ENCODE measurements around the gene CCL11. TPM values are rescaled to one million over a fixed set of nuclear protein-coding genes. Genes with fewer than 3 reads are reported as not detected.

Gene CCL11
- total RNA-seq, 3 donors from 2014 or later (not counting 1 experiment from before 2014, with no cell fraction given) = not detected

DNA sequence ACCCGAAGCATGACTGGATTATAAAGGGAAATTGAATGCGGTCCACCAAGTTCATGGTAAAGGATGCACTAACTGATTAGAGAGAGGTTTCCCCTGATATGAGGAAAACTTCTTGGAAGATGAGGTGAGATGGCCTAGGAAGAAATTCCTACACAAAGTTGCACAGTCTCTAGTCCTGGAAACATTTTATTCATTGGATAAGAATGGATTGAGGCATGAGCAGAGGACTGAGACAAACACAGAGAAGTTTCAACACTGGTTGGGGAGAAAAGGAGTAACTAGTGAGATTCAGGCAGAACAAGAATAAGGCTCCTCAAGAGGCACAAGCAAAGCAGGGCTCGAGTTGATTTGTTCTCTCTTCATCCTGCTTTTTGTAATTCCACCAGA is 32.4 kb upstream of the CCL11 start:
- H3K4me3 Mint-ChIP-seq = no peak overlapping the region
- no peak overlapping the region for H3K4me3 ChIP-seq (ENCODE audit: low read length)
- no peaks in the 10 kb centered on the region for H3K27me3 ChIP-seq (ENCODE audit: control insufficient read depth, insufficient read depth, low read length)
- TF ChIP-seq, protein P1, sequence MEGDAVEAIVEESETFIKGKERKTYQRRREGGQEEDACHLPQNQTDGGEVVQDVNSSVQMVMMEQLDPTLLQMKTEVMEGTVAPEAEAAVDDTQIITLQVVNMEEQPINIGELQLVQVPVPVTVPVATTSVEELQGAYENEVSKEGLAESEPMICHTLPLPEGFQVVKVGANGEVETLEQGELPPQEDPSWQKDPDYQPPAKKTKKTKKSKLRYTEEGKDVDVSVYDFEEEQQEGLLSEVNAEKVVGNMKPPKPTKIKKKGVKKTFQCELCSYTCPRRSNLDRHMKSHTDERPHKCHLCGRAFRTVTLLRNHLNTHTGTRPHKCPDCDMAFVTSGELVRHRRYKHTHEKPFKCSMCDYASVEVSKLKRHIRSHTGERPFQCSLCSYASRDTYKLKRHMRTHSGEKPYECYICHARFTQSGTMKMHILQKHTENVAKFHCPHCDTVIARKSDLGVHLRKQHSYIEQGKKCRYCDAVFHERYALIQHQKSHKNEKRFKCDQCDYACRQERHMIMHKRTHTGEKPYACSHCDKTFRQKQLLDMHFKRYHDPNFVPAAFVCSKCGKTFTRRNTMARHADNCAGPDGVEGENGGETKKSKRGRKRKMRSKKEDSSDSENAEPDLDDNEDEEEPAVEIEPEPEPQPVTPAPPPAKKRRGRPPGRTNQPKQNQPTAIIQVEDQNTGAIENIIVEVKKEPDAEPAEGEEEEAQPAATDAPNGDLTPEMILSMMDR (IDR thresholded peaks at IDR 0.05) = no peak
- no peaks in the 10 kb centered on the region for H3K36me3 ChIP-seq (ENCODE audit: control insufficient read depth, insufficient read depth, low read length)
- H3K36me3 Mint-ChIP-seq = no peaks in the 10 kb centered on the region
- no peak for DNase-seq
- peaks cover 11% of the 10 kb centered on the region for H3K4me1 ChIP-seq (ENCODE audit: control insufficient read depth, insufficient read depth, low read length)
- H3K27me3 Mint-ChIP-seq (ENCODE audit: low read depth in 2 of 2) = peaks cover 35 to 51% of the 10 kb centered on the region in 2 donors
- peaks cover 6 to 7% of the 10 kb centered on the region in 2 donors for H3K4me1 Mint-ChIP-seq
- 74% methylated on average over 3 of the region's 3 CpGs for WGBS (ENCODE audit: insufficient coverage)
- ATAC-seq = no peak
- H3K9me3 ChIP-seq (ENCODE audit: control insufficient read depth, insufficient read depth, low read length) = no peaks in the 10 kb centered on the region
- intact Hi-C loops (cut with micrococcal nuclease) = no loop called here
- no peak overlapping the region for H3K27ac Mint-ChIP-seq
- H3K27ac ChIP-seq (ENCODE audit: low read length) = no peak overlapping the region
- H3K9me3 Mint-ChIP-seq = no peaks in the 10 kb centered on the region

DNA sequence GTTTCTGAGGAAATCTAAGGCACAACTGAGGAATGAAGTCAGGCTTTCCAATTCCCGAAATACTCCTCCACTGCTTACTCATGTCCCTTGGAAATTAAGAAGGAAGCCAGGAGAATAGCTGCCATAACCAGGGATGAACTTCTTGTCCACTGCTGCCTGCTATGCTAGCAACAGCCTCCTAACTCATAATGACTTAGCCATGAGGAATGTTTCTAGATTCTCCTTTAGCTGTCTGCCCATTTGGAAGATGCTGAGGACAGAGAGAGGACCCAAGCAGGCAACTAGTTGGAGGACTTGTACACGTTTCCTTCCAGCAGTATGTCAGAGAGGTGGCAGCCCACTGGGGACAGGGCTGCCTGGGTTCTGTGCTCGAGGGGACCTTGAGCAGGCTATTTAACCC is 31.4 kb upstream of the CCL11 start:
- Histone ChIP-seq H3K27me3 (ENCODE audit: control insufficient read depth, insufficient read depth, low read length) (no peaks in the 10 kb centered on the region), H3K27ac (ENCODE audit: low read length) (no peak overlapping the region), H3K9me3 (ENCODE audit: control insufficient read depth, insufficient read depth, low read length) (no peaks in the 10 kb centered on the region), H3K4me3 (ENCODE audit: low read length) (no peak overlapping the region), H3K36me3 (ENCODE audit: control insufficient read depth, insufficient read depth, low read length) (no peaks in the 10 kb centered on the region), H3K4me1 (ENCODE audit: control insufficient read depth, insufficient read depth, low read length) (peaks cover 10% of the 10 kb centered on the region)
- 77% methylated on average over 3 of the region's 3 CpGs for WGBS (ENCODE audit: insufficient coverage)
- H3K9me3 Mint-ChIP-seq = no peaks in the 10 kb centered on the region
- H3K27me3 Mint-ChIP-seq (ENCODE audit: low read depth in 2 of 2) = peaks cover 31 to 51% of the 10 kb centered on the region in 2 donors
- no peak for ATAC-seq
- H3K36me3 Mint-ChIP-seq = no peaks in the 10 kb centered on the region
- H3K4me1 Mint-ChIP-seq = peaks cover 6 to 7% of the 10 kb centered on the region in 2 donors
- H3K4me3 Mint-ChIP-seq = no peak overlapping the region
- TF ChIP-seq, protein P1 (IDR thresholded peaks at IDR 0.05) = no peak
- no peak for DNase-seq
- intact Hi-C loops (cut with micrococcal nuclease) = no loop called here
- H3K27ac Mint-ChIP-seq = no peak overlapping the region

DNA sequence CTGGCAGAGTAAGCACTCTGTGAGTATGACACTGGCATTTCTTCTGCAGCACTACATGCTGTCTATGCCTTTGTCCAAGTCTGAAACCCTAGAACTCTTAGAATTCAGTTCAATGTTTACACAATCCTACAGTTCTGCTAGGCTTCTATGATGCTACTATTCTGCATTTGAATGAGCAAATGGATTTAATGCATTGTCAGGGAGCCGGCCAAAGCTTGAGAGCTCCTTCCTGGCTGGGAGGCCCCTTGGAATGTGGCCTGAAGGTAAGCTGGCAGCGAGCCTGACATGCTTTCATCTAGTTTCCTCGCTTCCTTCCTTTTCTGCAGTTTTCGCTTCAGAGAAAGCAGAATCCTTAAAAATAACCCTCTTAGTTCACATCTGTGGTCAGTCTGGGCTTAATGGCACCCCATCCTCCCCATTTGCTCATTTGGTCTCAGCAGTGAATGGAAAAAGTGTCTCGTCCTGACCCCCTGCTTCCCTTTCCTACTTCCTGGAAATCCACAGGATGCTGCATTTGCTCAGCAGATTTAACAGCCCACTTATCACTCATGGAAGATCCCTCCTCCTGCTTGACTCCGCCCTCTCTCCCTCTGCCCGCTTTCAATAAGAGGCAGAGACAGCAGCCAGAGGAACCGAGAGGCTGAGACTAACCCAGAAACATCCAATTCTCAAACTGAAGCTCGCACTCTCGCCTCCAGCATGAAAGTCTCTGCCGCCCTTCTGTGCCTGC is 30.7 kb upstream of the CCL11 start, which contains the start of gene CCL2:
CCL2 (plus strand) TSS at position 635 of the 730 bp plus-strand sequence; CDS start at position 700, 65 bp downstream.
- Histone ChIP-seq H3K4me1 (ENCODE audit: control insufficient read depth, insufficient read depth, low read length) (peaks cover 8% of the 10 kb centered on the region), H3K27ac (ENCODE audit: low read length) (no peak within 1 kb of the TSS), H3K27me3 (ENCODE audit: control insufficient read depth, insufficient read depth, low read length) (no peaks in the 10 kb centered on the region), H3K4me3 (ENCODE audit: low read length) (no peak within 1 kb of the TSS), H3K9me3 (ENCODE audit: control insufficient read depth, insufficient read depth, low read length) (no peaks in the 10 kb centered on the region), H3K36me3 (ENCODE audit: control insufficient read depth, insufficient read depth, low read length) (no peaks in the 10 kb centered on the region)
- TF ChIP-seq, protein P1 (IDR thresholded peaks at IDR 0.05) = no peak
- H3K4me1 Mint-ChIP-seq = peaks cover 6 to 7% of the 10 kb centered on the region in 2 donors
- intact Hi-C loops (cut with micrococcal nuclease) = no loop called here
- H3K27me3 Mint-ChIP-seq (ENCODE audit: low read depth in 2 of 2) = peaks cover 33 to 51% of the 10 kb centered on the region in 2 donors
- H3K4me3 Mint-ChIP-seq = no peak within 1 kb of the TSS
- no peaks in the 10 kb centered on the region for H3K9me3 Mint-ChIP-seq
- no peak for ATAC-seq
- no peaks in the 10 kb centered on the region for H3K36me3 Mint-ChIP-seq
- no peak within 1 kb of the TSS for H3K27ac Mint-ChIP-seq
- WGBS (ENCODE audit: insufficient coverage) = 13% methylated on average over 11 of the region's 11 CpGs
- no peak for DNase-seq

DNA sequence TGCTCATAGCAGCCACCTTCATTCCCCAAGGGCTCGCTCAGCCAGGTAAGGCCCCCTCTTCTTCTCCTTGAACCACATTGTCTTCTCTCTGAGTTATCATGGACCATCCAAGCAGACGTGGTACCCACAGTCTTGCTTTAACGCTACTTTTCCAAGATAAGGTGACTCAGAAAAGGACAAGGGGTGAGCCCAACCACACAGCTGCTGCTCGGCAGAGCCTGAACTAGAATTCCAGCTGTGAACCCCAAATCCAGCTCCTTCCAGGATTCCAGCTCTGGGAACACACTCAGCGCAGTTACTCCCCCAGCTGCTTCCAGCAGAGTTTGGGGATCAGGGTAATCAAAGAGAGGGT is 30.2 kb upstream of the CCL11 start:
- Histone ChIP-seq H3K27me3 (ENCODE audit: control insufficient read depth, insufficient read depth, low read length) (no peaks in the 10 kb centered on the region), H3K36me3 (ENCODE audit: control insufficient read depth, insufficient read depth, low read length) (no peaks in the 10 kb centered on the region), H3K9me3 (ENCODE audit: control insufficient read depth, insufficient read depth, low read length) (no peaks in the 10 kb centered on the region), H3K27ac (ENCODE audit: low read length) (no peak overlapping the region), H3K4me1 (ENCODE audit: control insufficient read depth, insufficient read depth, low read length) (peaks cover 8% of the 10 kb centered on the region), H3K4me3 (ENCODE audit: low read length) (no peak overlapping the region)
- 48% methylated on average over 5 of the region's 5 CpGs for WGBS (ENCODE audit: insufficient coverage)
- Mint-ChIP-seq H3K36me3 (no peaks in the 10 kb centered on the region), H3K27ac (no peak overlapping the region), H3K27me3 (ENCODE audit: low read depth in 2 of 2) (peaks cover 33 to 51% of the 10 kb centered on the region in 2 donors), H3K9me3 (no peaks in the 10 kb centered on the region), H3K4me3 (no peak overlapping the region), H3K4me1 (peaks cover 6 to 7% of the 10 kb centered on the region in 2 donors)
- DNase-seq = no peak
- intact Hi-C loops (cut with micrococcal nuclease) = no loop called here
- ATAC-seq = no peak
- TF ChIP-seq, protein P1 (IDR thresholded peaks at IDR 0.05) = no peak

Measured in natural killer cell (primary cell).